Right atrium auricular region (tissue), 2 donors: ENCODE results near the gene NCSTN. TPM values are rescaled to one million over a fixed set of nuclear protein-coding genes. Genes with fewer than 3 reads are reported as not detected.
A peak's percentile ranks its signal among the peaks of the same experiment; 100 is the strongest.
"Not testable (repeated sequence)": the region's sequence is repeated elsewhere in the genome, so short reads cannot be mapped to it uniquely, and the experiment has no call there.

Experiments used
- DNase-seq: peaks from one replicate; pipeline ENCODE4 v3.0.0-alpha.2; 2019; ENCODE audit warnings: low spot score
- H3K27ac ChIP-seq, 2 donors: fragments of 200-600 bp; sonication (generic); 1 replicate in 1 of 2; 2 replicates in 1 of 2; pipeline ENCODE4 v1.5.1; 2016 to 2019
- H3K27me3 ChIP-seq, 2 donors: fragments of 200-600 bp; sonication (generic); one replicate each; pipeline versions ENCODE4 v1.5.1 to v1.6.0; 2017 to 2019
- H3K36me3 ChIP-seq: fragments of 200-600 bp; sonication (generic); one replicate; pipeline ENCODE4 v1.5.1; 2016
- H3K4me1 ChIP-seq, 2 donors: fragments of 200-600 bp; sonication (generic); one replicate each; pipeline versions ENCODE4 v1.5.1 to v1.6.0; 2017 to 2019
- H3K4me3 ChIP-seq, 2 donors: fragments of 200-600 bp; sonication (generic); 1 replicate in 1 of 2; 2 replicates in 1 of 2; pipeline ENCODE4 v1.5.1; 2017 to 2019; ENCODE audit warnings: mild to moderate bottlenecking in 1 of 2, moderate library complexity in 1 of 2
- H3K9me3 ChIP-seq, 2 donors: fragments of 200-600 bp; sonication (generic); one replicate each; pipeline ENCODE4 v1.5.1; 2019
- total RNA-seq, 2 donors: library from RNA; depleted of rRNA; stranded (reverse); fragments of >200 nt; gene quantifications; one replicate each; pipeline ENCODE4 v1.1.0, GENCODE V29; 2016
- TF ChIP-seq, protein P1 (sequence below), 2 donors: fragments of 200-600 bp; sonication (generic); IDR thresholded peaks; one replicate each; pipeline ENCODE4 v1.5.1; 2019; ENCODE audit warnings: antibody characterized with exemption in 2 of 2

NCSTN gene
- total RNA-seq, 2 donors from 2014 or later, result 63.4 to 71.3 TPM

DNA sequence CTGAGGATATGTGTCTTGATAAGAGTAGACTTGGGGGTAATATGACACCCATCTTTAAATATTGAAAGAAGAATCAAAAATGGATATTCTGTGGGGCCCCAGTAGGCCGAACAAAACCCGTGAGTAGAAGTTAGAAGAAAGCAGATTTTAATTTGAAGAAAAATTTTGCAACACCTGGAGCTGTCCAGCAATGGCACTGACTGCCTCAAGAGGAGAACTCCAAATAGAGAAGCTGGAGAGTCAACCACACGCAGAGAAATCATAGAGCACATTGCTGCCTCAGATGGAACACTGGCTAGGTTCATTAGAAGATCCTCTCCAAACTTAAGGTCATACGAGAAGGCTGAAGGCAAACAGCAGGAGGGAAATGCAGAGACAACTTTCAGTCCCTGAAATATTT is 30.5 kb downstream of the NCSTN start:
- Histone ChIP-seq H3K27ac (no peak overlapping the region), H3K4me3 (no peak overlapping the region), H3K27me3 (no peaks in the 10 kb centered on the region), H3K4me1 (peaks cover 0 to 20% of the 10 kb centered on the region in 2 donors), H3K9me3 (no peaks in the 10 kb centered on the region), H3K36me3 (no peaks in the 10 kb centered on the region)
- TF ChIP-seq, protein P1, sequence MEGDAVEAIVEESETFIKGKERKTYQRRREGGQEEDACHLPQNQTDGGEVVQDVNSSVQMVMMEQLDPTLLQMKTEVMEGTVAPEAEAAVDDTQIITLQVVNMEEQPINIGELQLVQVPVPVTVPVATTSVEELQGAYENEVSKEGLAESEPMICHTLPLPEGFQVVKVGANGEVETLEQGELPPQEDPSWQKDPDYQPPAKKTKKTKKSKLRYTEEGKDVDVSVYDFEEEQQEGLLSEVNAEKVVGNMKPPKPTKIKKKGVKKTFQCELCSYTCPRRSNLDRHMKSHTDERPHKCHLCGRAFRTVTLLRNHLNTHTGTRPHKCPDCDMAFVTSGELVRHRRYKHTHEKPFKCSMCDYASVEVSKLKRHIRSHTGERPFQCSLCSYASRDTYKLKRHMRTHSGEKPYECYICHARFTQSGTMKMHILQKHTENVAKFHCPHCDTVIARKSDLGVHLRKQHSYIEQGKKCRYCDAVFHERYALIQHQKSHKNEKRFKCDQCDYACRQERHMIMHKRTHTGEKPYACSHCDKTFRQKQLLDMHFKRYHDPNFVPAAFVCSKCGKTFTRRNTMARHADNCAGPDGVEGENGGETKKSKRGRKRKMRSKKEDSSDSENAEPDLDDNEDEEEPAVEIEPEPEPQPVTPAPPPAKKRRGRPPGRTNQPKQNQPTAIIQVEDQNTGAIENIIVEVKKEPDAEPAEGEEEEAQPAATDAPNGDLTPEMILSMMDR (IDR thresholded peaks at IDR 0.05), result no peak
- DNase-seq, result peak; percentile 40

GRCh38 chr1:160374306-160375110 is 31.3 kb downstream of the NCSTN start:
- Histone ChIP-seq H3K4me3 (no peak overlapping the region), H3K27me3 (no peaks in the 10 kb centered on the region), H3K4me1 (peaks cover 0 to 20% of the 10 kb centered on the region in 2 donors), H3K36me3 (no peaks in the 10 kb centered on the region), H3K27ac (peak overlapping the region in 1 of 2 donors; percentile 23), H3K9me3 (no peaks in the 10 kb centered on the region)
- DNase-seq, result peak; percentile 52
- TF ChIP-seq, protein P1 (IDR thresholded peaks at IDR 0.05), result no peak

DNA sequence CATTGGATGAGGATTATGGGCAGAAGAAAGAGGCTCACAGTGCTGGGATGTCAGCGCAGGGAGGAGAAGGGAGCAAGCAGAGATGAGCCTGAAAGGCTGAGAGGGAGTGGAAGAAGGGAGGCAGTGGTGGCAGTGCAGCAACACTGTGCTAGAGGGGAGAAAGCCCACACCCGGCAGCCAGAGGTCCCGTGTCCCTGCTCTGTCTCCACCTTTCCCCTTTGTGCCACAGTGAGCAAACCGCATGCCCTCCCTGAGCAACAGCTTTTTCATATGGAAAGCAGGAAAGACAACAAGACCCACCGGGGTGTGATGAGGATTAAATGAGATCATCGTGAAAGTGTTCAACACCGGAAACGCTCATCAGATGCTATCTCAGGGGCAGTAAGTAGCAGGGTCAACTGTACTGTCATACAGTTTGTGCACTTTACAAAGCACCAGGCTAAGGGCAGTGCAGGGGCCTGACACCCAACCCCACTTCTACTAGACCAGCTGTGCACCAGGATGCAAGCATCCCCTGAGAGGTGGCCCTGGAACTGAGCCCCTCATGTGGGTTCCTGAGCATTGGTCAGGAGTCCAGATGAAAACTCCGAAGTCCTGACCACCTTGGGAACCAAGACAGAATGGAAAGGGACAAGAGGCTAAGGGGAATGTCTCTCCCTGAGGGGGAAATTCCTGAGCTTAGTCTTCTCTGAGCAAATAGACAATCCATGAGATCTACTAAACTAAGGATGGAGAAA is 32.8 kb downstream of the NCSTN start:
- Histone ChIP-seq H3K27me3 (no peaks in the 10 kb centered on the region), H3K27ac (peak overlapping the region; percentile 21 to 29), H3K36me3 (no peaks in the 10 kb centered on the region), H3K9me3 (no peaks in the 10 kb centered on the region), H3K4me3 (no peak overlapping the region), H3K4me1 (peaks cover 0 to 20% of the 10 kb centered on the region in 2 donors)
- DNase-seq, result peak; percentile 55
- TF ChIP-seq, protein P1 (IDR thresholded peaks at IDR 0.05), result no peak

- H3K27ac ChIP-seq, result peak overlapping the region; percentile 7 to 29
- no peaks in the 10 kb centered on the region for H3K27me3 ChIP-seq
- H3K4me1 ChIP-seq, result peaks cover 0 to 20% of the 10 kb centered on the region in 2 donors
- no peak overlapping the region for H3K4me3 ChIP-seq
- TF ChIP-seq, protein P1 (IDR thresholded peaks at IDR 0.05), result peak; percentile 88 to 94
- DNase-seq, result peak; percentile 52
- H3K36me3 ChIP-seq, result no peaks in the 10 kb centered on the region
- H3K9me3 ChIP-seq, result no peaks in the 10 kb centered on the region
Observed at GRCh38 chr1:160376525-160377131, 33.4 kb downstream of the NCSTN start.

DNA sequence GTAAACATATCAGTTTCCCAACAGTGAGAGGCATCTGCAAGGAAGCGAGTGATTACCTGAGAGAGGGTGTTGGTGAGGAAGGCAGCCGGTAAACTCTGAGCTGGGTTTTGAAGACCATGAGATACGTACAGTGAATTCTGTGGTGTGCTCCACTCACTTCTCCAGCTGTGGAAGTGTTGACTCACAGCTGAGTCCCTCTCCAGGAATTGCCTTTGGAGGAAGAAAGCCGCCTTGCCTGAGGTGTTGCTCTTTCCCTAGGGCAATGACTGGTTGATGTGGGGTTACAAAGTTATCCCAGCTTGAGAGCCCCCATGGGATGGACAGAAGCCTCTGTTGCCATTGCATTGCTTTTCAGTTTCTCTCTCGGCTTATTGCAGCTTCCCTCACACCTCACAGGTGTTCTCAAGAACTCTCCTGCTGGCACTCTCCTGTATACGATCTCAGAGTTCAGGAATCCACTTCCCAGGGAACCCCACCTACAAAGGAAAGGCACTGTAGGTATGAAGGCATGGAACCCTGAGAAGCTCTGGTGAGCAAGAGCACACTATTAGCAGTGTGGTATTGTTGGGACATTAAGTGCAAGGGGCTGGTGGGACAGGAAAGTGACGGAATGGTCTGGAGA is 34.5 kb downstream of the NCSTN start:
- H3K4me1 ChIP-seq, result peaks cover 0 to 20% of the 10 kb centered on the region in 2 donors
- TF ChIP-seq, protein P1 (IDR thresholded peaks at IDR 0.05), result no peak
- no peak overlapping the region for H3K4me3 ChIP-seq
- H3K36me3 ChIP-seq, result no peaks in the 10 kb centered on the region
- no peaks in the 10 kb centered on the region for H3K9me3 ChIP-seq
- H3K27ac ChIP-seq, result no peak overlapping the region
- H3K27me3 ChIP-seq, result no peaks in the 10 kb centered on the region
- peak; percentile 23 for DNase-seq

GRCh38 chr1:160384812-160385211 is 41.6 kb downstream of the NCSTN start:
- H3K4me1 ChIP-seq, H3K4me3 ChIP-seq, H3K9me3 ChIP-seq, DNase-seq, H3K36me3 ChIP-seq, H3K27me3 ChIP-seq, H3K27ac ChIP-seq: not testable (repeated sequence)

- DNase-seq, H3K27ac ChIP-seq, H3K4me1 ChIP-seq, H3K4me3 ChIP-seq, H3K27me3 ChIP-seq, H3K9me3 ChIP-seq, H3K36me3 ChIP-seq: not testable (repeated sequence)
Observed at GRCh38 chr1:160388406-160388805, 45.2 kb downstream of the NCSTN start.
